Measurements from ENCODE around the gene STK16. TPM values are rescaled to one million over a fixed set of nuclear protein-coding genes. Genes with fewer than 3 reads are reported as not detected.
"Not testable (repeated sequence)": the region's sequence is repeated elsewhere in the genome, so short reads cannot be mapped to it uniquely, and the experiment has no call there.

Gene STK16
- total RNA-seq, 1 donor from 2014 or later, result 15.2 TPM

DNA sequence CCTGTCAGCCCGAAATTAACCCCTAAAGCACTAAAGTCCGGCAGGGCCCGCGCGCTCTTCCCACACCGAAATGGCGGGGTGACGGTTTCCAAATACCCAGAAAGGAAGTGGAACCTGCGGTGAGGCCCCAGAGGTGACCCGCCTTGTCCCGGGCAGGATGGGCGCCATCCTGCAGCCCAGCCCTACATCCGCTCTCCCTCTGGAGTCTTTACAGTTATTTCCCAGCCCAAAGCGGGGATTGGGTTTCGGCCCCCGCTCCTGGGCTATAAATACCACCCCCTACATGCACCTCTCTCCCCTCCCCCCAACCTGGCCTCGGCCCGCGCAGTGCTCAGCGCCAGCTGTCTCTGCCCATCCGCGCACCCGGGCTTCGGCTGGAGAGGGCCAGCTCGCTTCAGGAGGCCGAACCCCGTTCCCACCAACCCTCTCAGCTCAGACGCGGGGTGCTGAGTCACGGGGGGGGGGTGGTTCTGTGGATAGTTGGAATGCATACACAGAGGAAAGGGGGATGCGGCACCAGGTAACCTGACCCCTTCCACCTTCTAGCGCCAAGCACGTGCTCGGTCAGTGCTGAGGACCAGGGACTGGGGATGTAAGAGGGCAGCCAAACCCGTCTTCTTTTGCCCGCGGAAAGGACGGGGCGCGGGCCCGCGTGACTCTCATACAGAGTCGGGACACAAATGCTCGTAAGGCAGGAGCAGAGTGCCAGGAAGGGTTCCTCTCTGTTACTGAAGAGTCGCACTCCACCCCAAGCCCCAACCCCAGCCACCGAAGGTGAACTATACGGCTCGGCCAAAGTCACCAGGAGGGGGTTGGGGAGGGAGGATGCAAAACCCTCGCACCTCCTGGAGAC is 7.8 kb downstream of the STK16 start, which contains the start of gene TUBA4B:
TSS of gene TUBA4B (plus strand) at position 344 of the 853 bp plus-strand sequence. CDS start at position 509, 165 bp downstream.
- Histone ChIP-seq H3K36me3 (peaks cover 4 to 20% of the 10 kb centered on the region in 2 donors), H3K9me3 (no peaks in the 10 kb centered on the region), H3K27ac (peak within 1 kb of the TSS; percentile 96 to 99), H3K4me1 (peaks cover 24 to 47% of the 10 kb centered on the region in 2 donors), H3K4me3 (peak within 1 kb of the TSS; percentile 70 to 73), H3K27me3 (no peaks in the 10 kb centered on the region)
- no peak for TF ChIP-seq CTCF (IDR thresholded peaks at IDR 0.05)
- peak; percentile 29 to 78 for DNase-seq (ENCODE audit: low spot score in 2 of 2)
- intact Hi-C loops (cut with DNase I), result loop anchor here (2.0 kb wide), 1 partner anchor 76 kb away; the partner anchor contains the start of gene CNPPD1

DNA sequence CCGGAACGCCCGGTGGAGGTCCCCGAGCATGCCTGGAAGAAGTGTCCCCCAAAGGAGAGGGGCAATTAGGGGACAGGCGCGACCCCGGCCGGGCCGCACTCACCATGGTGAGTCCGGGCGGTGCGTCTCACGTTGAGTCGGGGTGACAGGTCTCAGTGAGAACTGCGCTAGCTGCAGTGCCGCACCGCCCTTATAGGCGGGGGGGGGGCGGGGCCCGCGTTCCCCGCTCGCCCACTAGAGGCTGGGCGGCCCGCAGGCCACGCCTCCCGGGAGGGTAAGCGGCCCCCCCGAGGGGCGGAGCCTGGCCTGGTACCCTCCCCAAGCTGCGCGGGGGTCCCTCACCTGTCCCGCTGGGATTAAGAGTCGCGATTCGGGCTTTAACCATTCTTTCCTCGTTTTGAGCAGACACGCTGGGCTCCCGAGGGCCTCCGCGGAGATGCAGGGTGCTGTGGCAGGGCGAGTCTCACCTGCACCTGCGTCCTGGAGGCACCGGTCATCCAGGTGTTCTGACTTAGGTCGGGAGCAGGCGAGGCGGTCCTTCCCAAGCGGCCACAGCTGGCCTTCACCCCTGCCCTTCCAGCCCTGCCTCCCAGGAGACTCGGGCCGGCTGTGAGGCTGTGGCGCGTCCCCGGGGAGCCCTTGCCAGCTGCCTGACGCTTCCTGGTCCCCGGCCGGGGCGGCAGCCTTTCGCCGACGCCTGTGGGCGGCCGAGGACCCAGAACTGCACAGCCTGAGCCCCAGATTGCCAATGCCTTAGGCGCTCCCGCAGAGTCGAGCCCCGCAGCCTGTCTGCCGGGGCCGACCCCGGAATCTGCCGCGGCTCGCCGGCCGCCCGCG is 8.7 kb downstream of the STK16 start, which contains the start of gene TUBA4A:
TSS of gene TUBA4A (minus strand) at position 166 of the 837 bp plus-strand sequence. CDS start at position 106, 60 bp downstream.
- Histone ChIP-seq H3K4me3 (peak within 1 kb of the TSS; percentile 70 to 73), H3K27me3 (no peaks in the 10 kb centered on the region), H3K9me3 (no peaks in the 10 kb centered on the region), H3K27ac (peak within 1 kb of the TSS; percentile 96 to 99), H3K4me1 (peaks cover 15 to 39% of the 10 kb centered on the region in 2 donors), H3K36me3 (peaks cover 0 to 16% of the 10 kb centered on the region in 2 donors)
- peak in 1 of 3 experiments; percentile 8 for TF ChIP-seq CTCF (IDR thresholded peaks at IDR 0.05)
- DNase-seq (ENCODE audit: low spot score in 2 of 2), result peak; percentile 58 to 93
- intact Hi-C loops (cut with DNase I), result loop anchor here (1.0 to 2.0 kb wide), 3 partner anchors 20 to 77 kb away; partner anchors contain the start of gene CNPPD1

DNA sequence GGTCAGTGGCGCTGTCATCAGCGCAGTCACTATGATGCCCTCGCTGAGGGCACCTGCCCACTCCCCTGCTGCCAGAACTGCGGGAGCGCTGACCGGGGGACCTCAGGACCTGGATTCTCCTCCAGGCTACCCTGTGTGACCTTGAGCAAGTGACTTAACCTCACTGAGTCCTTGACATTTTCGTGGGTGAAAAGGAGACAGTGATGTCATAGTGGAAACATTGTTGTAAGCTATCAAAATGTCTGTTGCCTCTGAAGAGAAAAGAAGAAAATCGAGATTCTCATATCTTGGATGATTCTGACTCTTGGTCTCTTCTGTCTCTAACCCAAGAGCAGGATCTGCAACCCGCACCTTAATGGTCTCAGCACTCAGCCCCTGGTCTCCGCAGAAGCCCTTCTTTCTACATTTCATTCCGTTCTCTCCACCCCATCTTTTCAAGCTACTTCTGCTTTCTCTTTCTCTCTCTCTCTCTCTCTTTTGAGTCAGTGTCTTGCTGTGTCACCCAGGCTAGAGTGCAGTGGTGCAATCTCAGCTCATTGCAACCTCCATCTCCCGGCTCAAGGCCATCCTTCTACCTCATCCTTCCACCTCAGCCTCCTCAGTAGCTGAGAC is 9.4 kb downstream of the STK16 start:
- Histone ChIP-seq H3K9me3 (no peaks in the 10 kb centered on the region), H3K4me3 (peak overlapping the region; percentile 70 to 73), H3K27me3 (no peaks in the 10 kb centered on the region), H3K4me1 (peaks cover 13 to 34% of the 10 kb centered on the region in 2 donors), H3K27ac (peak overlapping the region; percentile 96 to 99), H3K36me3 (peaks cover 0 to 16% of the 10 kb centered on the region in 2 donors)
- no peak for DNase-seq (ENCODE audit: low spot score in 2 of 2)
- intact Hi-C loops (cut with DNase I), result loop anchor here (1.0 to 2.0 kb wide), 2 partner anchors 20 to 40 kb away; no protein-coding TSS in a partner anchor
- TF ChIP-seq CTCF (IDR thresholded peaks at IDR 0.05), result no peak

GRCh38 chr2:219258942-219259341 is 13.7 kb downstream of the STK16 start:
- DNase-seq (ENCODE audit: low spot score in 2 of 2); H3K36me3 ChIP-seq; intact Hi-C loops (cut with DNase I); H3K9me3 ChIP-seq; H3K4me1 ChIP-seq; H3K27ac ChIP-seq; H3K27me3 ChIP-seq; H3K4me3 ChIP-seq: not testable (repeated sequence)

- H3K9me3 ChIP-seq, result no peaks in the 10 kb centered on the region
- no peak overlapping the region for H3K4me3 ChIP-seq
- H3K27me3 ChIP-seq, result no peaks in the 10 kb centered on the region
- no peak overlapping the region for H3K27ac ChIP-seq
- intact Hi-C loops (cut with DNase I), result no loop called here
- DNase-seq (ENCODE audit: low spot score in 2 of 2), result no peak
- no peaks in the 10 kb centered on the region for H3K4me1 ChIP-seq
- no peak for TF ChIP-seq CTCF (IDR thresholded peaks at IDR 0.05)
- no peaks in the 10 kb centered on the region for H3K36me3 ChIP-seq
Measured at GRCh38 chr2:219261024-219261855, 16.0 kb downstream of the STK16 start.

All from ascending aorta (tissue), 2 donors.